Measurements from ENCODE around the gene NOSTRIN. TPM values are rescaled to one million over a fixed set of nuclear protein-coding genes. Genes with fewer than 3 reads are reported as not detected.
"Not testable (repeated sequence)": the region's sequence is repeated elsewhere in the genome, so short reads cannot be mapped to it uniquely, and the experiment has no call there.

Gene NOSTRIN
- total RNA-seq, 1 experiment from 2014 or later = 9.8 TPM

DNA sequence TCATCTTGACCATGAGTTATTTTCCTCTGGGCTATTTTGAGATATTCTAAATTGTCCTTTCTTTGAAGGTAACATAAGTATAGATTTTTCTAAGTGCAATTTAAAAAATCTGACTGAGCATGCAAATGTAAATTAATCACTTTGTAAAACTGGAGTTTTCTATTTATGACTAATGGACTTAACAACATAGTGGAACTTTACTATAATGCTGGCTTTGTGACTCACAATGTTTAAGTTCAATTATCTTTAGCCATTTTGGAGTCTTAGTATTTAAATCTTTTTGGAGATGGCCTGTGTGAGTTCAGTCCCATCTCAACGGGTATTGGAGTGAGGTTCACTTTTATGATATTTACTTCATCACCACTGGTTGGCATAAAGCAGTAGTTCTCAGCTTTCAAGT lies 35.2 kb upstream of the NOSTRIN start:
- no peaks in the 10 kb centered on the region for H3K9me3 Mint-ChIP-seq (ENCODE audit: unreplicated experiment)
- no peak overlapping the region for H3K4me3 Mint-ChIP-seq (ENCODE audit: unreplicated experiment)
- H3K36me3 Mint-ChIP-seq (ENCODE audit: insufficient read depth, unreplicated experiment) = peaks cover 5% of the 10 kb centered on the region
- no peak overlapping the region for H3K27ac Mint-ChIP-seq (ENCODE audit: unreplicated experiment)
- no peaks in the 10 kb centered on the region for H3K27me3 Mint-ChIP-seq (ENCODE audit: insufficient read depth, unreplicated experiment)
- no peaks in the 10 kb centered on the region for H3K4me1 ChIP-seq
- H3K4me1 Mint-ChIP-seq (ENCODE audit: low read depth, unreplicated experiment) = peaks cover 9% of the 10 kb centered on the region
- ChIA-PET POLR2A (no interaction called here), CTCF (no interaction called here)
- no peaks in the 10 kb centered on the region for H3K27me3 ChIP-seq (replicated peaks; ENCODE audit: control insufficient read depth, insufficient read depth, low read length)
- TF ChIP-seq, protein P1, sequence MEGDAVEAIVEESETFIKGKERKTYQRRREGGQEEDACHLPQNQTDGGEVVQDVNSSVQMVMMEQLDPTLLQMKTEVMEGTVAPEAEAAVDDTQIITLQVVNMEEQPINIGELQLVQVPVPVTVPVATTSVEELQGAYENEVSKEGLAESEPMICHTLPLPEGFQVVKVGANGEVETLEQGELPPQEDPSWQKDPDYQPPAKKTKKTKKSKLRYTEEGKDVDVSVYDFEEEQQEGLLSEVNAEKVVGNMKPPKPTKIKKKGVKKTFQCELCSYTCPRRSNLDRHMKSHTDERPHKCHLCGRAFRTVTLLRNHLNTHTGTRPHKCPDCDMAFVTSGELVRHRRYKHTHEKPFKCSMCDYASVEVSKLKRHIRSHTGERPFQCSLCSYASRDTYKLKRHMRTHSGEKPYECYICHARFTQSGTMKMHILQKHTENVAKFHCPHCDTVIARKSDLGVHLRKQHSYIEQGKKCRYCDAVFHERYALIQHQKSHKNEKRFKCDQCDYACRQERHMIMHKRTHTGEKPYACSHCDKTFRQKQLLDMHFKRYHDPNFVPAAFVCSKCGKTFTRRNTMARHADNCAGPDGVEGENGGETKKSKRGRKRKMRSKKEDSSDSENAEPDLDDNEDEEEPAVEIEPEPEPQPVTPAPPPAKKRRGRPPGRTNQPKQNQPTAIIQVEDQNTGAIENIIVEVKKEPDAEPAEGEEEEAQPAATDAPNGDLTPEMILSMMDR (IDR thresholded peaks at IDR 0.05; ENCODE audit: insufficient read depth in 1 of 2, low read depth in 1 of 2, low read length in 1 of 2, severe bottlenecking in 1 of 2, unreplicated experiment in 1 of 2) = no peak
- no peak for DNase-seq
- H3K4me3 ChIP-seq (ENCODE audit: low read depth, low read length) = no peak overlapping the region
- no peaks in the 10 kb centered on the region for H3K9me3 ChIP-seq
- H3K36me3 ChIP-seq (ENCODE audit: control insufficient read depth, insufficient read depth, low read length) = no peaks in the 10 kb centered on the region; the same call in 1 of the 2 replicates
- no TSS peak for BruUV-seq (replicated peaks)
- intact Hi-C loops (cut with micrococcal nuclease; ENCODE audit: unreplicated experiment) = no loop called here

DNA sequence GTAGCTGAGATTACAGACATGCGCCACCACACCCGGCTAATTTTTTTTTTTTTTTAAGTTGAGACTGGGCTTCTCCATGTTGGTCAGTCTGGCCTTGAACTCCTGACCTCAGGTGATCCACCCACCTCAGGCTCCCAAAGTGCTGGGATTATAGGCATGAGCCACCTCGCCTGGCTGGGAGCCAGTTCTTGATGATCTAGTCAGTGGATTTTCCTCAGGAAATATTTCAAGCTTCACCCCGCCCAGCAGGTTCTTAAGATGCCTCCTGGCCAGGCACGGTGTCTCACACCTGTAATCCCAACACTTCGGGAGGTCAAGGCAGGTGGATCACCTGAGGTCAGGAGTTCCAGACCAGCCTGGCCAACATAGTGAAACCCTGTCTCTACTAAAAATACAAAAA lies 34.1 kb upstream of the NOSTRIN start:
- H3K4me1 ChIP-seq; POLR2A ChIA-PET; H3K9me3 Mint-ChIP-seq (ENCODE audit: unreplicated experiment); H3K27me3 ChIP-seq (replicated peaks; ENCODE audit: control insufficient read depth, insufficient read depth, low read length); CTCF ChIA-PET; DNase-seq; H3K36me3 Mint-ChIP-seq (ENCODE audit: insufficient read depth, unreplicated experiment); H3K4me3 Mint-ChIP-seq (ENCODE audit: unreplicated experiment); H3K27me3 Mint-ChIP-seq (ENCODE audit: insufficient read depth, unreplicated experiment); H3K9me3 ChIP-seq; H3K4me3 ChIP-seq (ENCODE audit: low read depth, low read length); H3K27ac Mint-ChIP-seq (ENCODE audit: unreplicated experiment); H3K36me3 ChIP-seq (ENCODE audit: control insufficient read depth, insufficient read depth, low read length); H3K4me1 Mint-ChIP-seq (ENCODE audit: low read depth, unreplicated experiment); BruUV-seq (replicated peaks); intact Hi-C loops (cut with micrococcal nuclease; ENCODE audit: unreplicated experiment): not testable (repeated sequence)

DNA sequence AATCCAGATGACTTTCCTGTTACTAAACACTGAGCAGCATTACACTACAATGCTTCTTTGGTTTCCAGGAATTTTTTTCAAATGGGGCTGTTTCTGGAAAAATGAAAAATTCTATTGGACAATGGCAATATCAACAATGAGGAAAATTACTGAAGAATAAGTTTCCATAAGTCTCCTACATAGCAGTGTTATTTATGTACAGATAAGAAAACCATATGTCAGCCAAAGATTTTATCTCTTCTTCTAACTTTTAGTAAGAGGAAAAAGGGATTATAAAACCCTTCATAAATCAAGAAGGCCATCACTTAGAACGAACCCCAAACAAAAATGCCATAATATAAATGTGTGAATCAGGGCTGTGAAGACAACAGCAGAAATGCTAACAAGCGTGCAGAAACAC lies 31.6 kb upstream of the NOSTRIN start:
- no peak overlapping the region for H3K4me3 Mint-ChIP-seq (ENCODE audit: unreplicated experiment)
- H3K4me1 ChIP-seq = peaks cover 8% of the 10 kb centered on the region
- H3K9me3 Mint-ChIP-seq (ENCODE audit: unreplicated experiment) = no peaks in the 10 kb centered on the region
- TF ChIP-seq, protein P1 (IDR thresholded peaks at IDR 0.05; ENCODE audit: insufficient read depth in 1 of 2, low read depth in 1 of 2, low read length in 1 of 2, severe bottlenecking in 1 of 2, unreplicated experiment in 1 of 2) = no peak
- no peak overlapping the region for H3K27ac Mint-ChIP-seq (ENCODE audit: unreplicated experiment)
- no peaks in the 10 kb centered on the region; the same call in 1 of the 2 replicates for H3K36me3 ChIP-seq (ENCODE audit: control insufficient read depth, insufficient read depth, low read length)
- BruUV-seq (replicated peaks) = no TSS peak
- no peaks in the 10 kb centered on the region for H3K27me3 ChIP-seq (replicated peaks; ENCODE audit: control insufficient read depth, insufficient read depth, low read length)
- peaks cover 5% of the 10 kb centered on the region for H3K36me3 Mint-ChIP-seq (ENCODE audit: insufficient read depth, unreplicated experiment)
- H3K4me1 Mint-ChIP-seq (ENCODE audit: low read depth, unreplicated experiment) = peaks cover 9% of the 10 kb centered on the region
- no peak for DNase-seq
- H3K4me3 ChIP-seq (ENCODE audit: low read depth, low read length) = no peak overlapping the region
- CTCF ChIA-PET = no interaction called here
- no peaks in the 10 kb centered on the region for H3K9me3 ChIP-seq
- intact Hi-C loops (cut with micrococcal nuclease; ENCODE audit: unreplicated experiment) = loop anchor here (5.0 kb wide), 1 partner anchor 423 kb away; no protein-coding TSS in a partner anchor
- no peaks in the 10 kb centered on the region for H3K27me3 Mint-ChIP-seq (ENCODE audit: insufficient read depth, unreplicated experiment)
- POLR2A ChIA-PET = no interaction called here

DNA sequence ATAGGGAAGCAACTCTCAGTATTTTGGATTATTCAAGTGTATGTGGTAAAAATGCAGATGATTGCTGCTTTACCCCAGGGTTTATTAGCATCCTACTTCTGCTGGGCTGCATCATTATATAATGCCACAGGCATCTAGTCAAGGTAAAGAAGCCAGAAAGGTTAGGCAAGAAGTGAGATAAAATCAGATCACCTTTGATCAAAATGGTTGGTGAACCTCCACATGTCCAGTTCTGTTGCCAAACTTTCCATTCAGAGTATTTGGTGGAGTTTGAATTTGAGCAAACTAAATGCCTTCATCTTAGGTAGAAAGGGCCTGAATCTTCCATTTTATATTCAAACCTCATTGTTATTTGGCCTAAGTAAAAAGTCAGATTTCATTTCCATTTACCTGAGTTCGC lies 29.7 kb upstream of the NOSTRIN start:
- H3K4me1 Mint-ChIP-seq (ENCODE audit: low read depth, unreplicated experiment) = no peaks in the 10 kb centered on the region
- intact Hi-C loops (cut with micrococcal nuclease; ENCODE audit: unreplicated experiment) = loop anchor here (1.0 to 5.0 kb wide), 4 partner anchors 30 to 425 kb away; partner anchors contain the start of gene NOSTRIN
- TF ChIP-seq, protein P1 (IDR thresholded peaks at IDR 0.05; ENCODE audit: insufficient read depth in 1 of 2, low read depth in 1 of 2, low read length in 1 of 2, severe bottlenecking in 1 of 2, unreplicated experiment in 1 of 2) = no peak
- CTCF ChIA-PET = interaction anchor here (1.1 to 1.4 kb wide), 2 partner anchors 149 kb away, joined by 3 to 4 read pairs; no protein-coding TSS in a partner anchor
- Histone ChIP-seq H3K36me3 (ENCODE audit: control insufficient read depth, insufficient read depth, low read length) (no peaks in the 10 kb centered on the region; the same call in 1 of the 2 replicates), H3K27me3 (replicated peaks; ENCODE audit: control insufficient read depth, insufficient read depth, low read length) (no peaks in the 10 kb centered on the region), H3K9me3 (no peaks in the 10 kb centered on the region), H3K4me3 (ENCODE audit: low read depth, low read length) (no peak overlapping the region), H3K4me1 (peaks cover 8% of the 10 kb centered on the region)
- no peak overlapping the region for H3K4me3 Mint-ChIP-seq (ENCODE audit: unreplicated experiment)
- no peaks in the 10 kb centered on the region for H3K27me3 Mint-ChIP-seq (ENCODE audit: insufficient read depth, unreplicated experiment)
- no peak for DNase-seq
- BruUV-seq (replicated peaks) = no TSS peak
- H3K27ac Mint-ChIP-seq (ENCODE audit: unreplicated experiment) = no peak overlapping the region
- H3K36me3 Mint-ChIP-seq (ENCODE audit: insufficient read depth, unreplicated experiment) = peaks cover 5% of the 10 kb centered on the region
- POLR2A ChIA-PET = no interaction called here
- no peaks in the 10 kb centered on the region for H3K9me3 Mint-ChIP-seq (ENCODE audit: unreplicated experiment)
